BLaER1 (cell line): ENCODE data around the gene SORCS2.

Experiments used
- H3K27ac ChIP-seq: shearing (Covaris generic); formaldehyde crosslinking; 2 replicates; pipeline ENCODE4 v1.8.1; 2022
- H3K27me3 ChIP-seq: shearing (Covaris generic); formaldehyde crosslinking; 2 replicates; pipeline ENCODE4 v1.8.1; 2022
- H3K36me3 ChIP-seq: shearing (Covaris generic); formaldehyde crosslinking; 2 replicates; pipeline ENCODE4 v1.8.1; 2022
- H3K4me1 ChIP-seq: shearing (Covaris generic); formaldehyde crosslinking; 2 replicates; pipeline ENCODE4 v1.8.1; 2022
- H3K4me2 ChIP-seq: shearing (Covaris generic); formaldehyde crosslinking; 2 replicates; pipeline ENCODE4 v1.8.1; 2022
- H3K4me3 ChIP-seq: shearing (Covaris generic); formaldehyde crosslinking; 2 replicates; pipeline ENCODE4 v1.8.1; 2022
- H3K9ac ChIP-seq: shearing (Covaris generic); formaldehyde crosslinking; 2 replicates; pipeline ENCODE4 v1.8.1; 2022
- H3K9me3 ChIP-seq: shearing (Covaris generic); formaldehyde crosslinking; 2 replicates; pipeline ENCODE4 v1.8.1; 2022
- H4K20me1 ChIP-seq: shearing (Covaris generic); formaldehyde crosslinking; 2 replicates; pipeline ENCODE4 v1.8.1; 2022
- Cebpa-rat ChIP-seq: shearing (Covaris generic); IDR thresholded peaks from 2 replicates; pipeline ENCODE4 v1.8.1; 2022

The SORCS2 gene

DNA sequence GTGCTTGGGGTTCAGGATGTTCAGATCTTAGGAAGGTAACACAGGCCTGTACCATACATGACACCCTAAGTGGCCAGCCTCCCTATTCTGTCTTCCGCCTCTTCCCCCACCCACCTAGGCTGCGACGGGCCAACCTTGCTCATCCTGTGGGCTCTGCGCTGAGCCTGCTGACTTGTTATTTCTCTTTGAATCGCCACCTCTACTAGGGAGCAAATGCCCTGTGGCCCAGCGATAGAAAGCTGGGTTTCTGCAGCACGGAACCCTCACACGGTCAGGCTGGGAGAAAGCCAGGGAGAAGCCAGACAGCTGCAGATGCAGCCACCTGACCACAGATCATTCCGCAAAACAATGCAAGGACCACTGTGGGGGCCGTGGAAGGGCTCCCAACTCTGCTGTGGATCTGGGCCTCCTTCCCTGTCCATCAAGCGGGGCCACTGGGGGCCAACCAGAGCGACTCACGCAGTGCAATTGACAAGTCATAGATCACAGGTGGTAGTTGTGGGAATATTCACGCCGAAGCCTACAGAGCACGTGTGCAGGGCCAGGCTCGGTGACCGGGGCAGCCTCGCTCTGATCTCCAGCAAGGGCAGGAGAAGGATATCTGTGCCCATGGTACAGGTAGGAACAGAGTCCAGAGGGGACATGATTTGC is 519.8 kb downstream of the SORCS2 start:
- Histone ChIP-seq H3K27me3 (no peaks in the 10 kb centered on the region), H3K9me3 (no peaks in the 10 kb centered on the region), H3K36me3 (peaks cover 8% of the 10 kb centered on the region; the same call in 1 of the 2 replicates), H3K4me3 (no peak overlapping the region), H3K4me2 (no peak overlapping the region), H3K4me1 (peaks cover 57% of the 10 kb centered on the region), H4K20me1 (no peaks in the 10 kb centered on the region), H3K9ac (no peak overlapping the region), H3K27ac (no peak overlapping the region)
- TF ChIP-seq Cebpa-rat: no peak

DNA sequence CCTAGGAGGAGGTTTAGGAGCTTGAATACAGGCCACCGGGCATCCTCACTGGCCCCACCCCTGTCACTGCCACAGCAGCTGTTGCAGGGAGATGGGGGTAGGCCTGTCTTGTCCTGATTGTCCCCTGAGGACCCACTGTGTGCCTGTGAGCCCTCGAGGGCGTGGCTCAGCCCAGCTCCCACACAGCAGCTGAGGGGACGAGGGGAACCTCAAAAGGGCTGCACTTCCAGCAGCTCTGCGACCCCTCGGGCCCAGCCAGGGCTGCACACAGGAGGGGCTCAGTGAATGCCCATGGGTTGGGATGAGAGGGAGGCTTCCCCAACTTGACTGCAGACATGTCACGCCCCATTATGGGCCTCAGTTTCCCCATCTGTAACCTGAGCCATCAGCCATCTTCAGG is 521.4 kb downstream of the SORCS2 start:
- no peak overlapping the region for H3K4me3 ChIP-seq
- H3K4me2 ChIP-seq: 0 out of 2 replicates have a peak overlapping the region, but pooled peaks have one; percentile 12
- H3K27me3 ChIP-seq: no peaks in the 10 kb centered on the region
- H4K20me1 ChIP-seq: no peaks in the 10 kb centered on the region
- no peaks in the 10 kb centered on the region for H3K9me3 ChIP-seq
- no peak overlapping the region for H3K27ac ChIP-seq
- H3K9ac ChIP-seq: no peak overlapping the region; the same call in 1 of the 2 replicates
- H3K4me1 ChIP-seq: peaks cover 64% of the 10 kb centered on the region
- peaks cover 8% of the 10 kb centered on the region; the same call in 1 of the 2 replicates for H3K36me3 ChIP-seq
- TF ChIP-seq Cebpa-rat: no peak

DNA sequence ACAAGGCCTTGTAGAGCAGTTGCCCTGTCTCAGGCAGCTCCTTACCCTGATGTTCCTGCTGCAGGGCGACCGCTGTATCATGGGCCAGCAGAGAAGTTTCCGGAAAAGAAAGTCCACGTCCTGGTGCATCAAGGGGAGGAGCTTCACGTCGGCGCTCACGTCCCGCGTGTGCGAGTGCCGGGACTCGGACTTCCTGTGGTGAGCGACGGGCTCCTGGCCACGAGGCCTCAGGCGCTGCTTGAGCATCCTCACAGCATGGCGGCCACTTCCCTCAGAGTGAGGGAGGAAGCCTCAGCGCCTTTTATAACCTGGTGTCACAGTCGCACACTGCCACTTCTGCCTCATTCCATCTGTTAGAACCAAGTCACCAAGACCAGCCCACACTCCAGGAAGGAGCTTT is 521.8 kb downstream of the SORCS2 start:
- no peak overlapping the region for H3K9ac ChIP-seq
- no peak for TF ChIP-seq Cebpa-rat
- 0 out of 2 replicates have a peak overlapping the region, but pooled peaks have one; percentile 12 for H3K4me2 ChIP-seq
- no peaks in the 10 kb centered on the region for H3K9me3 ChIP-seq
- no peaks in the 10 kb centered on the region for H4K20me1 ChIP-seq
- peaks cover 61% of the 10 kb centered on the region for H3K4me1 ChIP-seq
- no peak overlapping the region for H3K4me3 ChIP-seq
- H3K36me3 ChIP-seq: peaks cover 8% of the 10 kb centered on the region; the same call in 1 of the 2 replicates
- no peaks in the 10 kb centered on the region for H3K27me3 ChIP-seq
- no peak overlapping the region for H3K27ac ChIP-seq

DNA sequence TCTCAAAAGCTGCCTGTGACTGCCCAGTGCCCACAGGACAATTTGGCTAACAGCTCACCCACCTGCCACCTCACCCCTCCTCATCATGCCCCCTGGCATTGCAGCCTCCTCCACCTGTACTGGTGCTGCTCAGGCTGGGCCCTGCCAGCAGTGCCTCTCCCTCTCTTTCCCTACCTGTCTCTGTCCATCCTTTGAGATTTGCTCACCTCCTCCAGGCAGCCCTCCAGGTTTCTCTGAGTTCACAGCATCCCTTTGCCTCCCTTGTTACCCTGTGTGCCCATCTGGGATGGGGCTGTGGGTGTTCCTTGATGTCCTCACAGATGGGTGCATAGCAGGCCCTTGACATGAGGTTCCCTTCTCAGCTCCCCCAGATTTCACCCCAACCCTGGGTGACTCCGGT is 522.4 kb downstream of the SORCS2 start:
- Histone ChIP-seq H3K27ac (no peak overlapping the region), H4K20me1 (no peaks in the 10 kb centered on the region), H3K9ac (no peak overlapping the region), H3K4me1 (peaks cover 61% of the 10 kb centered on the region), H3K36me3 (peaks cover 8% of the 10 kb centered on the region; the same call in 1 of the 2 replicates), H3K9me3 (no peaks in the 10 kb centered on the region), H3K4me3 (no peak overlapping the region), H3K4me2 (no peak overlapping the region), H3K27me3 (no peaks in the 10 kb centered on the region)
- no peak for TF ChIP-seq Cebpa-rat

DNA sequence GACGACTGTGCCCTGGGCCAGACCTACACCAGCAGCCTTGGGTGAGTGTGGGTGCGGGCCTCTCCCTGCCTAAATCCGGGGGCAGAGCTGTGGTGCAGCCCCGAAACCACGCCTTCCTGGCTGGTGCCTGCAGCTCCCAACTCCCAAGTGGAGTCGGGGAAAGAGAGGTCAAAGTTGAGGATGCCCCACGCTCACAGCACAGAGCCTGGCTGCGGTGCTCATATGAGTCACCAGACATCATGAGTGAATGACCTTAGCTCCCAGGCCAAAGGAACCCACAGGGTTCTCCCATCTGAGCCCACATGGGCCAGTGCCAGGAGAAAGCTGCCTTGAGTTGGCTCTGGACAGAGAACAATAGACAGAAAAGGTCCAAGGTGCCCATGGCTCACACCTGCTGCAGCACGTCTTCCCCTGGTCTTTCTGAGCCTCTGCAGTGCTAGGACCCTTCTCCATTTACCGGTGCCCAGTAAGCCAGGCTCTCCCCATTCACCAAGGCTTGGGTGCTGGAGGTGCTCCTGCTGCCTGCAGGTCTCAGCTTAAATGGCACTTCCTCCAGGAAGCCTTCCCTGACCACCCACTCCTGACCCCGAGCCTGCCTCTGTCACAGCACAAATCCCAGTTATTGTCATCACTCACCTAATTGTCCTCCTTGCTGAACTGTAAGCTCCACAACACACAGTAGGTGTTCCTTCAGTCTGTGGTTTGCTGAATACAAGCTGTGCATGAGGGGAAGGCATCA is 523.1 kb downstream of the SORCS2 start:
- Histone ChIP-seq H3K4me2 (peak overlapping the region; percentile 39), H3K27ac (0 out of 2 replicates have a peak overlapping the region, but pooled peaks have one; percentile 11), H3K9me3 (no peaks in the 10 kb centered on the region), H3K27me3 (no peaks in the 10 kb centered on the region), H3K9ac (no peak overlapping the region), H3K4me3 (no peak overlapping the region), H3K36me3 (peaks cover 8% of the 10 kb centered on the region; the same call in 1 of the 2 replicates), H4K20me1 (no peaks in the 10 kb centered on the region), H3K4me1 (peaks cover 59% of the 10 kb centered on the region)
- no peak for TF ChIP-seq Cebpa-rat

DNA sequence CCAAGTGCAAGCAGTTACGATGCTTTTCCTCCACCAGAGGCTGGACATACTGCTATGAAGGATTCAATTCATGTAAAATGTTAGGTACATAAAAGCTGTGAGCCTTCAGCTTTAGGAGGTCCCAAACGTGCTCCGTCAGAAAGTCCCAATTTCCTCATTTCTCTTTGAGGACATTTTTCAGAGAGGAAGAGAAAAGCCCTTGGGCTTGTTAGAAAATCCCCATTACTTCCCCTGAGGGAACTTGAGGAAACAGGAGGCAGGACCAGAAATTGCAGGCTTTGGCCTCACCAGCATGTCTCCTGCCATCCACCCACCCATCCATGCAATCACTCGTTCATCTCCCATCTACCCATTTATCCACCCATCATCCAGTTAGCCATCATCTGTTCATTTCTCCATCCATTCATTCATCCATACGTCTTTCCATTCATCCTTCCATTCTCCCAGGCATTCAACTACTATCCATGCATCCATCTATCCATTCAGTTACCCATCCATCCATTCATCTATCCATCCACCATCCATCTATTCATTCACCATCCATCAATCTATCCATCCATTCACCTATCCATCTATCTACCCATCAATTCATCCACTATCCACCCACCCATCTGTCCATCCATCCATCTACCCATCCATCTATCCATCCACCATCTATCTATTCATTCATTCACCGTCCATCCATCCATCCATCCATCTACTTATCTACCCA is 523.8 kb downstream of the SORCS2 start:
- Histone ChIP-seq H4K20me1 (no peaks in the 10 kb centered on the region), H3K4me1 (peaks cover 52% of the 10 kb centered on the region), H3K27me3 (no peaks in the 10 kb centered on the region), H3K27ac (no peak overlapping the region), H3K9ac (no peak overlapping the region), H3K4me3 (no peak overlapping the region), H3K9me3 (no peaks in the 10 kb centered on the region), H3K4me2 (peak overlapping the region; percentile 39), H3K36me3 (peaks cover 8% of the 10 kb centered on the region; the same call in 1 of the 2 replicates)
- TF ChIP-seq Cebpa-rat: no peak

DNA sequence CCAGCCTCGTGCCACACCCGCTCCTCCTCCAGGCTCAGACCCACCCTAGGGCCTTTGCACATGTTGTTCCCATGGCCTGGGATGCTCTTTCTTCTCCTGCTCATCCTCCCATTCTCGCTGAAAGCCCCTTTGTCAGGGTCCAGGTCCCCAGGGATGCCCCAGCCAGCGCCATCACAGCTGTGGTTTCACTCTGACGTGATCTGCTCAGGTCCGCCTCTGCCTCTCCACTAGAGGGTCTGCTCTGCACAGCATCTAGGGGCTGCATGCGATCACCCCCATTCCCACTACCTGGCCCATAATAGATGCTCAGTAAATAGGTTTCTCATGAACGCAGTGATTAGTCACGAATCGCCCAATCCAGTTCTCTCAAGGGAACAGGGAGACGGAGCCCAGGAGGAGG is 524.8 kb downstream of the SORCS2 start:
- no peaks in the 10 kb centered on the region for H3K9me3 ChIP-seq
- no peak for TF ChIP-seq Cebpa-rat
- H3K36me3 ChIP-seq: peaks cover 8% of the 10 kb centered on the region; the same call in 1 of the 2 replicates
- peaks cover 51% of the 10 kb centered on the region for H3K4me1 ChIP-seq
- no peaks in the 10 kb centered on the region for H3K27me3 ChIP-seq
- H3K9ac ChIP-seq: no peak overlapping the region
- H3K27ac ChIP-seq: no peak overlapping the region
- H3K4me3 ChIP-seq: no peak overlapping the region
- peak overlapping the region; percentile 21 for H3K4me2 ChIP-seq
- no peaks in the 10 kb centered on the region for H4K20me1 ChIP-seq

DNA sequence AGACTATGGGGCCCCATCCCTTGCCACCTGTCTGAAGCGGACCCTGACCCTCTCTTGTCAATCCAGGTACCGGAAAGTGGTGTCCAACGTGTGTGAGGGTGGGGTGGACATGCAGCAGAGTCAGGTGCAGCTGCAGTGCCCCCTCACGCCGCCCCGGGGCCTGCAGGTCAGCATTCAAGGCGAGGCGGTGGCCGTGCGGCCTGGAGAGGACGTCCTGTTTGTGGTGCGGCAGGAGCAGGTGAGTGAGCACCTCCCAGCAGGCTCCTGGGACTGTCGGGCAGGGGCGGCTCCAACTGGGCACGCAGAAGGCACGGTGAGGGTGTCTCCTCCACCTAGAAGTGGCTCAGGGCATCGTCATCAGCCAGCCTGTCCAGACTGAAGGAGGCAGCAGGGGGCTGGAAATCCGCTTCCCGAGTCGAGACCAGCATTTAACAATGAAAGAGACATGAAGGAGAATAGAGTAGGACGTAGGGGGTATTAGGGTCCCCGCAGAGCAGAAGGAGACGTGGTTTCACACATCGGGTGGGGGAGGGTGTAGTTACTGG is 525.7 kb downstream of the SORCS2 start:
- no peaks in the 10 kb centered on the region for H3K27me3 ChIP-seq
- H3K4me1 ChIP-seq: peaks cover 60% of the 10 kb centered on the region
- no peak overlapping the region for H3K9ac ChIP-seq
- H3K4me2 ChIP-seq: no peak overlapping the region
- H4K20me1 ChIP-seq: no peaks in the 10 kb centered on the region
- no peak overlapping the region for H3K27ac ChIP-seq
- no peaks in the 10 kb centered on the region for H3K9me3 ChIP-seq
- no peak overlapping the region for H3K4me3 ChIP-seq
- peaks cover 8% of the 10 kb centered on the region; the same call in 1 of the 2 replicates for H3K36me3 ChIP-seq
- TF ChIP-seq Cebpa-rat: no peak

DNA sequence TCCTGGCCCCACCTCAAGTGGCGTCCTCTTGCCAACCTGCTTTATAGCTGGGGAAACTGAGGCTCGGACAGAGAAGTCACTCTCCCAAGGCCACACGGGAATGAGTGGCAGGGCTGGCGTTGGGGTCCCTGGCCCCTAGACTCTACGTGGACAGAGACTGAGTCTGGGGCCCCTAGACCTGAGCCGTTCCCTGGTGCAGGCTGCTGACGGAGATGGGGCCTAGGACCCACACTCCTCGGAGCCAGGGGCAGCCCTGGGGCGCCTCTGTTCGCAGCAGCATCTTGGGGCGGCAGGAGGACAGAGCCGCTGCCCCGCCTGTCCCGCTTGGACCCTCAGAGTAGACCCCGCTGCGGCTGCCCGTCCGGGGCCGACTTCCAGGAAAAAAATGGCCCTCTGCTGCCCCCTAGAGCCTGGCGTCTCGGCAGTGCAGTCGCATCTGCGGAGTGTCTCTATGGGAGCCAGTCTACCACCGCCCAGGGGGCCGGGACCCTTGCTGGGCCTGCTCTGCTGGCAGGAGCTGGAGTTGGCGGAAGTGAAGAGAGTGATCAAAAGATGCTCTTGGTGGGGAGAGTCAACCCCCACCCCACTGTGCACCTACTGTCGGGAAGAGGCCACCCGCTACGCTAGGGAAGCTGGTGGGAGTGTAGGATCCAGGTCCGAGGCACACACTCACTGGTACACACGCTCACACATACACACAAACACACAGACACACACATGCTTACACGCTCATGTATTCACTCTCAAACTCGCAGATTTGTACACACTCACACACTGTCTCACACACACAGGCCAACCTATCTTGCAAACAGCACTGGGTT is 527.2 kb downstream of the SORCS2 start:
- Histone ChIP-seq H3K36me3 (peaks cover 2% of the 10 kb centered on the region; the same call in 1 of the 2 replicates), H3K27ac (no peak overlapping the region), H4K20me1 (no peaks in the 10 kb centered on the region), H3K9ac (no peak overlapping the region), H3K4me2 (peak overlapping the region; percentile 72), H3K4me3 (no peak overlapping the region), H3K9me3 (no peaks in the 10 kb centered on the region), H3K27me3 (no peaks in the 10 kb centered on the region), H3K4me1 (peaks cover 52% of the 10 kb centered on the region)
- no peak for TF ChIP-seq Cebpa-rat
